HL-60/S4 (cell line): Measurements from ENCODE around the gene OTOS.

Experiments
- in situ Hi-C: fragments of 300-500 bp; cut with MboI; formaldehyde crosslinking; loops from 2 replicates; pipeline ENCODE4 v1.14.3; 2022; ENCODE audit warnings: low sequenced_read_pairs

Gene OTOS

GRCh38 chr2:240140511-240140910, at the start of gene OTOS:
Gene OTOS, minus strand, starts transcription at chr2:240140658. Its CDS starts 332 bp downstream, at chr2:240140326.
- in situ Hi-C loops = loop anchor here (25.0 kb wide), 1 partner anchor 1778 kb away; no protein-coding TSS in a partner anchor

- in situ Hi-C loops = no loop called here
Measured at GRCh38 chr2:240189686-240190085, 49.2 kb upstream of the OTOS start.

GRCh38 chr2:240187989-240188590, 47.6 kb upstream of the OTOS start:
- in situ Hi-C loops = no loop called here

GRCh38 chr2:240186191-240186725, 45.8 kb upstream of the OTOS start:
- in situ Hi-C loops = no loop called here

- in situ Hi-C loops = no loop called here
Measured at GRCh38 chr2:240184656-240185055, 44.2 kb upstream of the OTOS start.

GRCh38 chr2:240183875-240184590, 43.6 kb upstream of the OTOS start:
- in situ Hi-C loops = no loop called here

- in situ Hi-C loops = no loop called here
Measured at GRCh38 chr2:240183006-240183874, 42.8 kb upstream of the OTOS start.

GRCh38 chr2:240182476-240182875, 42.0 kb upstream of the OTOS start:
- in situ Hi-C loops = no loop called here

- in situ Hi-C loops = no loop called here
Measured at GRCh38 chr2:240182001-240182400, 41.5 kb upstream of the OTOS start.

- in situ Hi-C loops = no loop called here
Measured at GRCh38 chr2:240179941-240180666, 39.6 kb upstream of the OTOS start.

- in situ Hi-C loops = no loop called here
Measured at GRCh38 chr2:240179186-240179815, 38.8 kb upstream of the OTOS start.

- in situ Hi-C loops = no loop called here
Measured at GRCh38 chr2:240178564-240178963, 38.1 kb upstream of the OTOS start.

- in situ Hi-C loops = no loop called here
Measured at GRCh38 chr2:240174496-240174895, 34.0 kb upstream of the OTOS start.

GRCh38 chr2:240172071-240172895, 31.8 kb upstream of the OTOS start:
- in situ Hi-C loops = no loop called here

GRCh38 chr2:240170883-240171282, 30.4 kb upstream of the OTOS start:
- in situ Hi-C loops = no loop called here

GRCh38 chr2:240170354-240170735, 29.9 kb upstream of the OTOS start:
- in situ Hi-C loops = no loop called here

GRCh38 chr2:240169486-240170353, 29.3 kb upstream of the OTOS start:
- in situ Hi-C loops = no loop called here

GRCh38 chr2:240168546-240169361, 28.3 kb upstream of the OTOS start:
- in situ Hi-C loops = no loop called here
